Esophagus muscularis mucosa (tissue), 4 donors: Measurements from ENCODE around the gene PIEZO1.

Source experiments
- EP300 ChIP-seq: sonication (generic); formaldehyde crosslinking; IDR thresholded peaks from one replicate; pipeline ENCODE4 v1.6.1; 2017; ENCODE audit warnings: antibody characterized with exemption
- POLR2A ChIP-seq: fragments of 450-650 bp; IDR thresholded peaks from one replicate; pipeline ENCODE4 v1.6.1; 2017; ENCODE audit warnings: antibody characterized with exemption, moderate library complexity, mild to moderate bottlenecking, low read depth
- TF ChIP-seq, protein P1 (sequence below), 3 experiments: fragments of 200-600 bp in 2 of 3; fragments of 450-650 bp in 1 of 3; sonication (generic) in 2 of 3; IDR thresholded peaks; one replicate each; pipeline ENCODE4 v1.5.1; 2017 to 2019; ENCODE audit warnings: antibody characterized with exemption in 3 of 3, mild to moderate bottlenecking in 2 of 3, moderate library complexity in 1 of 3

DNA sequence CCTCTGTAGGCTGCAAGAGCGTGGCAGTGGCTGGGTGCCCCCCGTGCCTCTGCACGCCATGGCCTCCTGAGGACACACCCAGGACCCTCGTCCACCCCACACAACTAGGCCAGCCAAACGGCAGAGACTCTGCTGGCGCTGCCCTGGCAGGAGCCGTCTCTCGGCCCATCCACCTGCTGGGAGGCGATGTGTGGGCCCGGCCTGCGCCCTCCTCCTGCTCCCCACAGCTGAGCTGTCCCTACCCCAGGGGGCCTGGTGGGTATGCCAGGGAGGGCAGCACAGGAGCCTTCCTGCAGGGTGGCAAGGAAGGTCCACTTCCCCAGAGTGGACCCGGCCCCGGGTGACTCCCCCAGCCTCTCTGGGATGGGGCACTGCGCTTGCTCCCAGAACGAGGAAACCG lies 85.8 kb downstream of the PIEZO1 start:
- TF ChIP-seq, protein P1, sequence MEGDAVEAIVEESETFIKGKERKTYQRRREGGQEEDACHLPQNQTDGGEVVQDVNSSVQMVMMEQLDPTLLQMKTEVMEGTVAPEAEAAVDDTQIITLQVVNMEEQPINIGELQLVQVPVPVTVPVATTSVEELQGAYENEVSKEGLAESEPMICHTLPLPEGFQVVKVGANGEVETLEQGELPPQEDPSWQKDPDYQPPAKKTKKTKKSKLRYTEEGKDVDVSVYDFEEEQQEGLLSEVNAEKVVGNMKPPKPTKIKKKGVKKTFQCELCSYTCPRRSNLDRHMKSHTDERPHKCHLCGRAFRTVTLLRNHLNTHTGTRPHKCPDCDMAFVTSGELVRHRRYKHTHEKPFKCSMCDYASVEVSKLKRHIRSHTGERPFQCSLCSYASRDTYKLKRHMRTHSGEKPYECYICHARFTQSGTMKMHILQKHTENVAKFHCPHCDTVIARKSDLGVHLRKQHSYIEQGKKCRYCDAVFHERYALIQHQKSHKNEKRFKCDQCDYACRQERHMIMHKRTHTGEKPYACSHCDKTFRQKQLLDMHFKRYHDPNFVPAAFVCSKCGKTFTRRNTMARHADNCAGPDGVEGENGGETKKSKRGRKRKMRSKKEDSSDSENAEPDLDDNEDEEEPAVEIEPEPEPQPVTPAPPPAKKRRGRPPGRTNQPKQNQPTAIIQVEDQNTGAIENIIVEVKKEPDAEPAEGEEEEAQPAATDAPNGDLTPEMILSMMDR (IDR thresholded peaks at IDR 0.05), result no peak
- no peak for TF ChIP-seq EP300
- no peak for TF ChIP-seq POLR2A
